A673 (cell line): Measurements from ENCODE around the gene NR4A3. TPM values are rescaled to one million over a fixed set of nuclear protein-coding genes. Genes with fewer than 3 reads are reported as not detected.
A peak's percentile ranks its signal among the peaks of the same experiment; 100 is the strongest.

Source experiments
- BruUV-seq: library from RNA; stranded (reverse); fragments of 400-500 nt; replicated peaks from 2 replicates; lab custom pipeline; 2021; lab: Mats Ljungman, UMichigan
- CTCF ChIA-PET: fragments of 300-600 bp; sonication (Branson Sonifier 250); formaldehyde crosslinking; loops from one replicate; lab custom pipeline; 2022; ENCODE audit warnings: antibody characterized with exemption; lab: Charles Lee
- POLR2A ChIA-PET: fragments of 300-600 bp; sonication (Branson Sonifier 250); formaldehyde crosslinking; loops from one replicate; lab custom pipeline; 2022; ENCODE audit warnings: antibody characterized with exemption; ENCODE audit not compliant: low non-redundant PET; lab: Charles Lee
- DNase-seq: peaks from one replicate; pipeline ENCODE4 v3.0.0-alpha.2; 2015; ENCODE audit warnings: low spot score
- H3K27ac ChIP-seq: fragments of 200-600 bp; sonication (generic); 2 replicates; pipeline ENCODE4 v1.5.1; 2016; ENCODE audit warnings: mixed run types, low read depth, mild to moderate bottlenecking, mixed read lengths, antibody characterized with exemption, low read length; ENCODE audit not compliant: poor library complexity, severe bottlenecking
- H3K27me3 ChIP-seq: fragments of 200-600 bp; sonication (generic); replicated peaks from 2 replicates; pipeline ENCODE4 v1.6.1; 2017; ENCODE audit warnings: mixed run types, low read depth, mild to moderate bottlenecking, mixed read lengths, antibody characterized with exemption, low read length; ENCODE audit not compliant: insufficient read depth, poor library complexity
- H3K36me3 ChIP-seq: fragments of 200-600 bp; sonication (generic); 2 replicates; pipeline ENCODE4 v1.6.1; 2016; ENCODE audit warnings: mixed run types, mild to moderate bottlenecking, mixed read lengths, antibody characterized with exemption, low read length; ENCODE audit not compliant: insufficient read depth, poor library complexity, severe bottlenecking
- H3K4me1 ChIP-seq: fragments of 200-600 bp; sonication (generic); 2 replicates; pipeline ENCODE4 v1.6.1; 2017; ENCODE audit warnings: mixed run types, mild to moderate bottlenecking, mixed read lengths, antibody characterized with exemption, low read length; ENCODE audit not compliant: insufficient read depth, poor library complexity, severe bottlenecking
- H3K4me3 ChIP-seq: fragments of 200-600 bp; sonication (generic); 2 replicates; pipeline ENCODE4 v1.5.1; 2016; ENCODE audit warnings: low read depth, mixed run types, mild to moderate bottlenecking, mixed read lengths, low read length; ENCODE audit not compliant: poor library complexity, severe bottlenecking
- H3K9me3 ChIP-seq: fragments of 200-600 bp; sonication (generic); 2 replicates; pipeline ENCODE4 v1.6.1; 2016; ENCODE audit warnings: mixed run types, low read depth, mild to moderate bottlenecking, mixed read lengths, antibody characterized with exemption, low read length; ENCODE audit not compliant: poor library complexity, severe bottlenecking
- EZH2 ChIP-seq: fragments of 200-600 bp; sonication (generic); IDR thresholded peaks from 2 replicates; pipeline ENCODE4 v1.6.1; 2017; ENCODE audit warnings: borderline replicate concordance, low read depth, mild to moderate bottlenecking, mixed read lengths, antibody characterized with exemption, low read length; ENCODE audit not compliant: poor library complexity, severe bottlenecking
- intact Hi-C: fragments of 100-400 bp; cut with micrococcal nuclease; formaldehyde crosslinking; loops from one replicate; pipeline ENCODE4 v1.10.0; 2022; ENCODE audit not compliant: unreplicated experiment
- total RNA-seq: library from RNA; stranded (reverse); gene quantifications from 2 replicates; pipeline ENCODE4 v1.2.3, GENCODE V29; 2021
- TF ChIP-seq, protein P1 (sequence below): fragments of 300-800, 200-600 bp; sonication (generic); conservative IDR thresholded peaks from 2 replicates; pipeline ENCODE4 v1.5.1; 2017; ENCODE audit warnings: low read depth, mild to moderate bottlenecking, antibody characterized with exemption, low read length, moderate library complexity, mixed read lengths

Gene NR4A3
- total RNA-seq, 1 experiment from 2014 or later = 6.4 TPM

DNA sequence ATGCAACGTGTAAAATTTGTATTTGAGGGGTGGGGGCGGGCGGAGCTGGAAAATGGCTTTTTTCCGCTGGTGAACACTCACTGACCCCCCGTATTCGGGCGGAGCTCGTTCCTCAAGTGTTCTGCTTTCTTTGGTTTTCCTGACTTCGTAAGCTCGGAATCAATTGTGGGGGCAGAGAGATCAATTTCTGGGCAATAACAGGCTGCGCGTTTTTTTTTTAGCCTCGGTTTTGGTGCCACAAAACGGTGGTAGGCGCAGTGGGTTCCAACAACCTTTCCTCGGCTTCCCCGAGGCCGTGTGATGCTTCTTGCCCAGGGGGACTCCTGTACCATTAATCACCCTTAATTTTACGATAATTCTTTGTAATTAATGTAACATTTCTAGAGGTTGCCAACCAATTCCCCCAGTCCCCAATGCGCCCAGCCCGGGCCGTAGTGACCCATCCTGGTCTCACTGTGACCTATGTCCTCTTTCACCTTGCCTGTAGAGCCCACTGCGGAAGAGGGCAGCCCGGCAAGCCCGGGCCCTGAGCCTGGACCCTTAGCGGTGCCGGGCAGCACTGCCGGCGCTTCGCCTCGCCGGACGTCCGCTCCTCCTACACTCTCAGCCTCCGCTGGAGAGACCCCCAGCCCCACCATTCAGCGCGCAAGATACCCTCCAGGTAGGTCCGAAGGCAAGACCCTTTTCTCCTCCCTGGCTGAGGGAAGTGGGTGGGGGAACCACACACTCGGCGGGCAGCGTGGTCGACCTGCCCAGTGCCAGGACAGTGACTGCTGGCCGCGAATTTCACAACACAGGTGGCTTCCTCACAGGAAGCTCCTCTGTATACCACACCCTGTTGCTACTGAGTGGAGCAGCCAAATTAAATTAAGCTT is 3.7 kb downstream of the NR4A3 start:
- CTCF ChIA-PET = interaction anchor here (0.6 to 1.1 kb wide), 5 partner anchors 9 to 397 kb away, joined by 3 to 8 read pairs (median 5); no protein-coding TSS in a partner anchor
- H3K4me1 ChIP-seq = peaks cover 11% of the 10 kb centered on the region
- no peaks in the 10 kb centered on the region for H3K27me3 ChIP-seq
- peak overlapping the region; percentile 85 for H3K4me3 ChIP-seq
- intact Hi-C loops = loop anchor here (10.0 kb wide), 2 partner anchors 269 to 641 kb away; partner anchors contain the start of genes ERP44 and INVS
- no peak for TF ChIP-seq EZH2
- TF ChIP-seq, protein P1, sequence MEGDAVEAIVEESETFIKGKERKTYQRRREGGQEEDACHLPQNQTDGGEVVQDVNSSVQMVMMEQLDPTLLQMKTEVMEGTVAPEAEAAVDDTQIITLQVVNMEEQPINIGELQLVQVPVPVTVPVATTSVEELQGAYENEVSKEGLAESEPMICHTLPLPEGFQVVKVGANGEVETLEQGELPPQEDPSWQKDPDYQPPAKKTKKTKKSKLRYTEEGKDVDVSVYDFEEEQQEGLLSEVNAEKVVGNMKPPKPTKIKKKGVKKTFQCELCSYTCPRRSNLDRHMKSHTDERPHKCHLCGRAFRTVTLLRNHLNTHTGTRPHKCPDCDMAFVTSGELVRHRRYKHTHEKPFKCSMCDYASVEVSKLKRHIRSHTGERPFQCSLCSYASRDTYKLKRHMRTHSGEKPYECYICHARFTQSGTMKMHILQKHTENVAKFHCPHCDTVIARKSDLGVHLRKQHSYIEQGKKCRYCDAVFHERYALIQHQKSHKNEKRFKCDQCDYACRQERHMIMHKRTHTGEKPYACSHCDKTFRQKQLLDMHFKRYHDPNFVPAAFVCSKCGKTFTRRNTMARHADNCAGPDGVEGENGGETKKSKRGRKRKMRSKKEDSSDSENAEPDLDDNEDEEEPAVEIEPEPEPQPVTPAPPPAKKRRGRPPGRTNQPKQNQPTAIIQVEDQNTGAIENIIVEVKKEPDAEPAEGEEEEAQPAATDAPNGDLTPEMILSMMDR = no peak
- POLR2A ChIA-PET = no interaction called here
- no peaks in the 10 kb centered on the region for H3K9me3 ChIP-seq
- H3K27ac ChIP-seq = no peak overlapping the region
- no TSS peak for BruUV-seq
- no peak for DNase-seq
- H3K36me3 ChIP-seq = peaks cover 3% of the 10 kb centered on the region

DNA sequence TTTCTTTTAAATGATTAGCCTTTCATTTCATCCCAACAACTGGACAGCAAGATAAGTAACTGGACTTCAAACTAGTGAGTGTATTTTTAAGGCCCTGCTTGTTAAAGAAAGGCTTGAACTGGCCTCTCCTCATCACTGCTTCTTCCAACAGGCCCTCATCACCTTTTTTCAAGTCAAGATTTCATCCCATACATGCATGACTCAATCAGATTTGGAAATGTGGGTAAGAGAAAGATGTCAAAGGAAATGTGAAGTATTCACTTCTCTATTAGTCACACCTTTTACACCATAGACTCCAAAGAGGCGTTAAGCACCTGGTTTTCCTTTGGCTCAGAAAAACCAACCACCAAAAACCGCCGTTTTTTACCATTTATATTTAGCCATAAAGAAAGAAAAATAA is 4.9 kb downstream of the NR4A3 start:
- Histone ChIP-seq H3K4me1 (peaks cover 11% of the 10 kb centered on the region), H3K27me3 (no peaks in the 10 kb centered on the region), H3K4me3 (no peak overlapping the region), H3K36me3 (peaks cover 3% of the 10 kb centered on the region), H3K27ac (no peak overlapping the region), H3K9me3 (no peaks in the 10 kb centered on the region)
- no TSS peak for BruUV-seq
- no peak for DNase-seq
- no peak for TF ChIP-seq EZH2
- TF ChIP-seq, protein P1 = no peak
- intact Hi-C loops = loop anchor here (10.0 kb wide), 2 partner anchors 268 to 642 kb away; partner anchors contain the start of genes ERP44 and INVS
- POLR2A ChIA-PET = no interaction called here
- CTCF ChIA-PET = interaction anchor here (0.6 kb wide), 1 partner anchor 77 kb away, joined by 5 read pairs; no protein-coding TSS in a partner anchor

DNA sequence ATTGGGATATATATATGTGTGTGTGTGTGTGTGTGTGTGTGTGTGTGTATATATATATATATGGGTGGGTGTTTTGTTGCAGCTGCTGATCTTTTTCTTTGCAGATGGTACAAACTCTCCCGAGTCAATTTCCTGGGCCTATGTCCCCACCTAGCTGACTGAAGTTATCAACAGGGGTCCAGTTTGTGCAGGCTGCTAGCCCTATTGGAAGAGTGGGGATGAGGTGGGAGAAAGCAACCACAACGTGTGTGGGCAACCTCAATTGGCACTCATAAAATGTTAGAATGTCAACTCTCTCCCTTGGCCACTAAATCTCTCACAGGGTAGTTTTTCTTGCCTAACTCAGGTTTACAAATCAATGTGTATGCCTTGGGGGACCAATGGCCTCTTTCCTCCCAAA is 5.6 kb downstream of the NR4A3 start:
- CTCF ChIA-PET = no interaction called here
- H3K4me1 ChIP-seq = peaks cover 11% of the 10 kb centered on the region
- no peak overlapping the region for H3K27ac ChIP-seq

More for the DNA sequence above, 5.6 kb downstream of the NR4A3 start:
- no peak for TF ChIP-seq EZH2
- TF ChIP-seq, protein P1 = no peak
- intact Hi-C loops = loop anchor here (10.0 kb wide), 2 partner anchors 268 to 642 kb away; partner anchors contain the start of genes ERP44 and INVS
- BruUV-seq = no TSS peak
- no peaks in the 10 kb centered on the region for H3K27me3 ChIP-seq
- no peak for DNase-seq
- no peak overlapping the region for H3K4me3 ChIP-seq
- no peaks in the 10 kb centered on the region for H3K9me3 ChIP-seq
- peaks cover 3% of the 10 kb centered on the region for H3K36me3 ChIP-seq
- POLR2A ChIA-PET = no interaction called here
